Measurements from ENCODE around the gene CCNL2. TPM values are rescaled to one million over a fixed set of nuclear protein-coding genes. Genes with fewer than 3 reads are reported as not detected.

CCNL2 gene
- total and polyA plus RNA-seq, 7 donors = 40.2 to 71.8 (median 52.0) TPM

DNA sequence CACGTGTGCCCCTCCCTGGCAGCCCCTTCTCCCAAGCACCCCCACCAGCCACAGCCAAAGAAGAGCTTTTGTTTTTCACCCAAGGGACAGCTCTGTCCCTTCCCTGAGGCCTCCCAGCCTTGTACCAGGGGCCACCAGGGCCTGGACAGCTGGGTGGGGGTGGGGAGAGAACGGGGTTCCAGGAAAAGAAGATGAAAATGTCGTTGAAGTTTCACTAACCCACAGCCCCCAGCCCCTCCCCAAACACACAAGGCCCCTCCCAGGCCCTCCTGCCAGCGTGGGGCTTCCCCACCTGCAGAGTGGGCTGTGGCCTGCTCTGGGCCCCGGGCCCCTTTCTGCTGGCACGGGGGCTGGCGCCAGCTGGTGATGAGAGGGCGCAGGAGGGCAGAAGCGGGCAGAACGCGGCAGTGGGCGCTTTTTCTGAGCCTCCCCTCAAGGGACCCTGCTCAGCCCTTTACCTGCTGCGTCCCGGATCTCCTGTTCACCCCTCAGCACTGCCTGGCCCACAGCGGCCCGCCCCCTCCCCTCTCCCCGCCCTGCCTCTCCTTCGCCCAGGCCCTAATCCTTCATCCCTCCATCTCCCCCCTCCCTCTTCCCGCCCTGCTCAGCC is 27.5 kb upstream of the CCNL2 start:
- ATAC-seq (no peak), DNase-seq (no peak)
- TF ChIP-seq, protein P1, sequence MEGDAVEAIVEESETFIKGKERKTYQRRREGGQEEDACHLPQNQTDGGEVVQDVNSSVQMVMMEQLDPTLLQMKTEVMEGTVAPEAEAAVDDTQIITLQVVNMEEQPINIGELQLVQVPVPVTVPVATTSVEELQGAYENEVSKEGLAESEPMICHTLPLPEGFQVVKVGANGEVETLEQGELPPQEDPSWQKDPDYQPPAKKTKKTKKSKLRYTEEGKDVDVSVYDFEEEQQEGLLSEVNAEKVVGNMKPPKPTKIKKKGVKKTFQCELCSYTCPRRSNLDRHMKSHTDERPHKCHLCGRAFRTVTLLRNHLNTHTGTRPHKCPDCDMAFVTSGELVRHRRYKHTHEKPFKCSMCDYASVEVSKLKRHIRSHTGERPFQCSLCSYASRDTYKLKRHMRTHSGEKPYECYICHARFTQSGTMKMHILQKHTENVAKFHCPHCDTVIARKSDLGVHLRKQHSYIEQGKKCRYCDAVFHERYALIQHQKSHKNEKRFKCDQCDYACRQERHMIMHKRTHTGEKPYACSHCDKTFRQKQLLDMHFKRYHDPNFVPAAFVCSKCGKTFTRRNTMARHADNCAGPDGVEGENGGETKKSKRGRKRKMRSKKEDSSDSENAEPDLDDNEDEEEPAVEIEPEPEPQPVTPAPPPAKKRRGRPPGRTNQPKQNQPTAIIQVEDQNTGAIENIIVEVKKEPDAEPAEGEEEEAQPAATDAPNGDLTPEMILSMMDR (IDR thresholded peaks at IDR 0.05) = no peak
- intact Hi-C loops (cut with DNase I) = no loop called here
- Histone ChIP-seq H3K4me1 (peaks cover 16% of the 10 kb centered on the region), H3K36me3 (ENCODE audit: insufficient read depth in 1 of 2, low read depth in 1 of 2) (no peaks in the 10 kb centered on the region), H3K27ac (no peak overlapping the region), H3K27me3 (ENCODE audit: insufficient read depth in 3 of 3, low read length in 2 of 3) (peaks cover 0 to 13% (median 2%) of the 10 kb centered on the region in 3 donors), H3K4me3 (no peak overlapping the region), H3K9me3 (no peaks in the 10 kb centered on the region)
- 28 to 32% (median 30%) methylated on average over 9 to 19 of the region's 19 CpGs for WGBS, 3 donors

DNA sequence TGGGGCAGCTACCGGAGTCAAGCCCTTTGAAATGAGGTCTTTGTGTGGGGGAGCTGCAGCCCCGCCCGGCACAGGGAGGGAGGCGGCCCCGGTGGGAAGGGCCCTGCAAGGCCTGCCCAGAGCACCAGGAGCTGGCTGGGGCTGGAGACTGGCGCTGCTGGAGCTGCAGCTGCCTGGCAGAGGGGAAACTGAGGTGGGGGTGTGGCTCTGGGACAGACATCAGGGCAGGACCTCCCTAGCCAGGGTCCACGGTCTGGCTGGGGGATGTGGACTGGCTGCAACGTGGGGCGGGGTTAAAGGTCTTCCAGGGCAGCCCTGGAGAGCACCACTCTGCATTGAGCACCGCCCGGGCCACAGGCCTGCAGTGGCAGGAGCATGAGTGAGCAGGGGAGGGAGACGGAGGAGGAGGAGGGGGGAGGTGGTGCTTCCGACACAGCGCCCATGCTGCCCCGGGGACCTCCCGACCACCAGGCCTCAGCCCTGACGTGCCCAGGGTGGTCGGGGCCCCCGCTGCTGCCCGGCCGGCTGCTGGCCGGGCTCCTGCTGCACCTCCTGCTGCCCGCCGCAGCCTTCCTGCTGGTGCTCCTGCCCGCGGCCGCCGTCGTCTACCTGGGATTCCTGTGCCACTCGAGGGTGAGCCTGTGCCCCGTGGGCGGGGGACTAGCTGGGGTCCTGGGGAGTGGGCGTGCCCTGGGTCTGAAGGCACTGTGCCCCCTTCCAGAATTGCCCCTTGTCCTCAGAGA is 26.8 kb upstream of the CCNL2 start:
- ATAC-seq (no peak), DNase-seq (no peak)
- intact Hi-C loops (cut with DNase I) = no loop called here
- peaks cover 0 to 13% (median 2%) of the 10 kb centered on the region in 3 donors for H3K27me3 ChIP-seq (ENCODE audit: insufficient read depth in 3 of 3, low read length in 2 of 3)
- H3K36me3 ChIP-seq (ENCODE audit: insufficient read depth in 1 of 2, low read depth in 1 of 2) = no peaks in the 10 kb centered on the region
- 50 to 63% (median 58%) methylated on average over 20 to 33 of the region's 33 CpGs for WGBS, 3 donors
- no peaks in the 10 kb centered on the region for H3K9me3 ChIP-seq
- TF ChIP-seq, protein P1 (IDR thresholded peaks at IDR 0.05) = no peak
- H3K27ac ChIP-seq = no peak overlapping the region
- no peak overlapping the region for H3K4me3 ChIP-seq
- peaks cover 11% of the 10 kb centered on the region for H3K4me1 ChIP-seq

DNA sequence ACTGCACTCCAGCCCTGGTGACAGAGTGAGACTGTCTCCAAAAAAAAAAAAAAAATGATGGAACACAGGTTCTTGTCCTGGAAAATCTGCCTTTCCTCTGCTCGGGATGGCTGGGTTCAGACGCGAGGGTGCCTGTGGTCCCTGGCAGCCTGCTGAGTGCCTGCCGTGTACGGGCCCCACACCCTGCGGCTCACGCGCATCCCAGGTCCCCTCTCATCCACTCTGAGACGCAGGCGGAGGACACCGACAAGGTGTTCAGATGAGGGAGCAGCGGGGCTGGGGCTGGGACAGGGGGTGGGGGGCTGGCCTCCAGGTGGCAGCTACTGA is 26.3 kb upstream of the CCNL2 start:
- TF ChIP-seq, protein P1 (IDR thresholded peaks at IDR 0.05) = no peak
- Histone ChIP-seq H3K36me3 (ENCODE audit: insufficient read depth in 1 of 2, low read depth in 1 of 2) (no peaks in the 10 kb centered on the region), H3K27ac (no peak overlapping the region), H3K4me1 (peaks cover 7% of the 10 kb centered on the region), H3K4me3 (no peak overlapping the region), H3K27me3 (ENCODE audit: insufficient read depth in 3 of 3, low read length in 2 of 3) (peaks cover 0 to 13% (median 2%) of the 10 kb centered on the region in 3 donors), H3K9me3 (no peaks in the 10 kb centered on the region)
- intact Hi-C loops (cut with DNase I) = no loop called here
- no peak for ATAC-seq
- no peak for DNase-seq
- 88 to 95% (median 88%) methylated on average over 11 to 12 of the region's 12 CpGs for WGBS, 3 donors

DNA sequence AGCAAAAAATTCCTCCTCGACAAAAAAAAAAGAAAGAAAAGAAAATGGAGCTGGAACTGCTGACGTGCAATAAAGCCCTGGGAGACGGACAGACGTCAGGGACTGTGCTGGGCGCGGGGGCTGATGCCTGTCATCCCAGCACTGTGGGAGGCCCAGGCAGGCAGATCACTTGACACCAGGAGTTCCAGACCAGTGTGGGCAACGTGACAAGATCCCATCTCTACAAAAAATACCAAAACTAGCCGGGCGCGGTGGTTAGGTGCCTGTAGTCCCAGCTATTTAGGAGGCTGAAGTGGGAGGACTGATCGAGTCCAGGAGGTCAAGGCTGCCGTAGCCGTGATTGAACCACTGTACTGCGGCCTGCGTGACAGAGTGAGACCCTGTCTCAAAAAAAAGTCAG is 25.6 kb upstream of the CCNL2 start:
- H3K27ac ChIP-seq = no peak overlapping the region
- 79 to 86% (median 84%) methylated on average over 15 of the region's 15 CpGs for WGBS, 3 donors
- intact Hi-C loops (cut with DNase I) = no loop called here
- H3K9me3 ChIP-seq = no peaks in the 10 kb centered on the region
- H3K27me3 ChIP-seq (ENCODE audit: insufficient read depth in 3 of 3, low read length in 2 of 3) = peaks cover 0 to 13% (median 2%) of the 10 kb centered on the region in 3 donors
- no peaks in the 10 kb centered on the region for H3K36me3 ChIP-seq (ENCODE audit: insufficient read depth in 1 of 2, low read depth in 1 of 2)
- H3K4me1 ChIP-seq = peaks cover 6% of the 10 kb centered on the region
- DNase-seq = no peak
- ATAC-seq = no peak
- TF ChIP-seq, protein P1 (IDR thresholded peaks at IDR 0.05) = no peak
- no peak overlapping the region for H3K4me3 ChIP-seq
